Cortex of kidney (tissue), 1 donor: ENCODE data around the gene HSD11B1.

ENCODE experiments used
- DNase-seq: peaks from one replicate; lab custom pipeline; 2025; lab: John Stamatoyannopoulos, UW

HSD11B1 gene

DNA sequence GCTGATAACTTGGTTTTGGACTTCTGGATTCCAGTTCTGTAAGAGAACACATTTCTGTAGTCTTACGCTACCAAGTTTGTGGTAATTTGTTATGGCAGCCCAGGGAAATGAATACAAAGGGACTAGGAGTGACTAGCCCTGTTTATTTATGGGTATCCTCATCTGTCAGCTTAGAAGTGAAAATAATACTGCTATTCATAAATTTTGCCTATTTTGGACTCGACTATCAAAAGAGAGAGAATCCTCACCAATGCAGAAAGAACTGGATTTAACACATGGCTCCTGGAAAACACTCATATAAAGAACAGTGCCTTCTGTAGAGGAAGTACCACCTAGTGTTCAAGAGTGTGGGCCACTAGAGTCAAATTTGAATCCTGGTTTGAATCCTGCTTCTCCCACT, 22.6 kb downstream of the HSD11B1 start:
- no peak for DNase-seq

- no peak for DNase-seq
Measured at GRCh38 chr1:209727785-209728184, 23.1 kb downstream of the HSD11B1 start.

GRCh38 chr1:209728466-209728865, 23.8 kb downstream of the HSD11B1 start:
- DNase-seq = no peak

GRCh38 chr1:209729436-209729835, 24.8 kb downstream of the HSD11B1 start:
- DNase-seq = no peak

- no peak for DNase-seq
Measured at GRCh38 chr1:209732725-209733124, 28.1 kb downstream of the HSD11B1 start.

- no peak for DNase-seq
Measured at GRCh38 chr1:209733409-209734192, 29.0 kb downstream of the HSD11B1 start.

DNA sequence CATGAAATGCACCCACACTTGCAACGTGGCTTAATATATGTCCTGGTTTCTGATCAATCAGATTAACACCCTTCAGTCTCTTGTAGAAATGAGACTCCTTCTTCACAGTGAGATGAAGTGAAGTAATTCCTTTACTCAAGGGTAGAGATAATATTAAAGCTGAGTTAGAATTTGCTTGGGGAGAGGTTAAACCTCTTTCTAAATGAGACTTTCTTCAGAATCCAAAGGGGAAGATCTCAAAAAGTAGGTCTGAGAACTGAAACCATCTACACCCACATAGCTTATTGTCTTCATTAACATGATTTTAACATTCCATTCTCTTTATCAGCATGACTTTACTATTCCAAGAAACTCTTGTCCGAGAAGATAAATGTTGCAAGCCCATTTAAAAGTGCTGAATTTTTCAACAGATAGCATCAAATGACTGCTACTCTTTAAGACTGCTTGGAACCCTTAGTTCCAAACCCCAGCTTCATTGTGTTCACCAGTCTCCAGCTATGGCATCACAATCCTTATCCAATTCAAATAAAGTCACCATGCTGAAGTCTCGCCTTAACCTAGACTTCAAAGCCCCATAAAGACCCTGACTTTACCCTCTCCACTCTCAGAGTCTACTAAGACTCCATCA, 32.0 kb downstream of the HSD11B1 start:
- no peak for DNase-seq

- no peak for DNase-seq
Measured at GRCh38 chr1:209737118-209737505, 32.5 kb downstream of the HSD11B1 start.

DNA sequence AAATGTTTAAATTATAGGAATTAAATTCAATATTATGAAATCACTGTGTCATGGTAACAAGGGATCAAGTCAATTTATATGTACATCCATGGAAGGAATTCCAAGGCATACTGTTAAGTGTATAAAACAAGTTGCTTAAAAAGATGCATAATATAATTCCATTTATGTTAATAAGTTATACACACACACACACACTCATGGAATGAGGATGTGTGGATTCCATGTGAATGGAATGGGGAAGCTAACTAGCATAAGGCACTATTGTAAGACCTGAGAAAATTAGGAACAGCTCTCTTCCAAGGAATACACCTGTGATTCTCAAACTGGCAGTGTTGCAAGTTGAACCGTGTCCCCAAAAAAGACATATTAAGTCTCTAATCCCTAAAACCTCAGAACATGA, 33.6 kb downstream of the HSD11B1 start:
- DNase-seq = no peak

- DNase-seq = no peak
Measured at GRCh38 chr1:209741193-209741592, 36.5 kb downstream of the HSD11B1 start.

- DNase-seq = no peak
Measured at GRCh38 chr1:209741889-209742288, 37.2 kb downstream of the HSD11B1 start.

GRCh38 chr1:209742409-209743144, 37.9 kb downstream of the HSD11B1 start:
- no peak for DNase-seq

DNA sequence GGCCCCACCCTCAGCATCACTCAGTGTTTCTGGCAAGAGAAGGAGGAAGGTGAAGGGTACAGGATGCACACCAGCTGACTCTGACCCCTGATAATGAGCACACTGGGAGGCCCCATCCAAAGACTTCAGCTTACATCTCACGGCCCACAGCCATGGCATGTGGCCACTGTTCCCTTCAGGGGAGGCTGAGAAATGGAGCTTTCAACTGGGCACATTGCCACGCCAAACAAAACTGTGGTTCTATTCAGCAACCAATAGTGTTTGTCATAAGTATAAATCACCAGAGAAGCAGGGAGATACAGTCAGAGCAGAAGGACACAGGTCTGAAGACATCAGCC, 38.5 kb downstream of the HSD11B1 start:
- DNase-seq = no peak

DNA sequence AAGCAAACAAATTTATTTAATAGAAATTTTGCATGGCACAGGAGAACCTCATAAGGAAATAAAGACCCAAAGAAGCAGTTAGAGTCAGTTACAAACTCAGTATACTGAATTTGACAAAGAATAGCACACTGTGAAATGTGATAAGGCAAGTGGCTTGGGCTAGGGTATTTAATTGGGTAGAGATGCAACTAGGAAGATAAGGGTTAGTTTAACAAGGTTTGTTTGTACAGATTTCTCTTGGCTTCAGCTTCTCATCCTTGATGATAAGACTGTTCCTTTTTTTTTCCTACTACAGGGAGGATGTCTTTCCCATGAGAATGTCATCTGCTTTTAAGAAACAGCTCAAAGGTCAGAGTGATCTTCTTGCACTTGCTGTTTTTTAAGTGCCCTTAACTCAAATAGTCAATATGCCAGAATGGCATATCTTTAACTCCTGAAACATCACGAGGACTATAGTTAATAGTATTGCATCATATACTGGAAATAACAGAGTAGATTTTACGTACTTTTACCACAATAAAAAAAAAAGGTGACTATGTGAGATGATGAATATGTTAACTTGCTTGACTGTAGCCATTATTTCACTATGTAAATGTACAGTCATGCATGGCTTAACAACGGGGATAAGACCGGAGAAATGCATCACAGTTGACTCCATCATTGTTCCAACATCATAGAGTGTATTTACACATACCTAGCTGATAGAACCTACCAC, 42.0 kb downstream of the HSD11B1 start:
- DNase-seq = no peak

DNA sequence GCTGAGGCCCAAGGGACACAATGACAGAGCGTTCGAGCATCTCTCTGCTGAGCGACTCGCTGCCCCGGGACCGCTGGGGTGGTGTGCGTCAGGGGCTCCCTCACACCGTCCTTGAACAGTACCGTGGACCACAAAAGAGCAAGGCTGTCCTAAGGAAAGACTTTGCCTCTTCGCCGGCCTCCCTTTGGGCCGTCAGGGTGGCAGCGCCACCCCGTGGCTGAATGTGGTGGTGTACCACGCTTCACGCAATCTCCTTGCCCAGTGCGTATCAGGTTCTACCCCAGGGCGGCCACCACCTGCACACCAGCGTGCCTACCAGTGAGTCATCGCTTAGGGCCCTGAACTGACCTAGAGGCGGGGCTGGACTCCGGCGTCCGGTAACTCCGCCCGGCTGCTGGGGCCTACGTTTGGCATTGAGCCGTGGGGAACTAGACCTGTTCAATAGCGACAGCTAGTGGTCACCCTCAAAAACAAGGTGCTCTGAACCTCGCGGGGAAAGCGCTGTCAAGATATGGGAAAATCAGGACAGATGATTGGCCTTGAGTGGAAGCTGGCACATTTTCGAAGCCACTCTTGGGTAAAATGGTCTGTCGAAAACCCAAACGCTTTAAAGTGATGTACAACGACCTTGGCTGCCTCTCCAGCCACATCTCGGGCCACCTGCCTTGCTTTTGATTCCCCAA, 43.1 kb downstream of the HSD11B1 start:
- DNase-seq = no peak

- DNase-seq = no peak
Measured at GRCh38 chr1:209748620-209749019, 44.0 kb downstream of the HSD11B1 start.

DNA sequence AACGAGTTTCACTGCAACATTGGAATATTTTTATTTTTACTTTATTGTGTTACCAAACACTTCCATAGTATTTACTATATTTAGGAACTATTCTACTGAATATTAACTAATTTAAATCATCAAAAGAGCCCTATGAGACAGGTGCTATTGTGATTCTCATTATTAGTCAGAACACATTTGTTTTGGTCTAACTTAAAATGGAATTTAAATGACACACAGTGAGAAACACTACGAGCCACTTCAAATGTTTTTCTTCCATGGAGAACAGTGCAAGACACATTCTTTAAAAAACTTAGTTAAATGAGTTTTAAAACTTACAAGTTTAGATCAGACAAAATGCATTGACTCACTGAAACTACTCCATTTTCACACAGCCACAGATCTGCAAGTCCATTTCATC, 44.6 kb downstream of the HSD11B1 start:
- no peak for DNase-seq

- DNase-seq = no peak
Measured at GRCh38 chr1:209749670-209750323, 45.2 kb downstream of the HSD11B1 start.

- no peak for DNase-seq
Measured at GRCh38 chr1:209751627-209752231, 47.1 kb downstream of the HSD11B1 start.

GRCh38 chr1:209752890-209753289, 48.2 kb downstream of the HSD11B1 start:
- no peak for DNase-seq

GRCh38 chr1:209755256-209755655, 50.6 kb downstream of the HSD11B1 start:
- no peak for DNase-seq
